GM23338 (cell line): ENCODE measurements around the gene KIAA1191. TPM values are rescaled to one million over a fixed set of nuclear protein-coding genes. Genes with fewer than 3 reads are reported as not detected.

Experiments
- ATAC-seq: fragments of 200-7000 bp; cut with Tn5 transposase; 3 replicates; pipeline ENCODE4 v1.9.1; 2020
- DNase-seq: peaks from one replicate; pipeline ENCODE4 v3.0.0-alpha.2; 2015; ENCODE audit warnings: low spot score
- H2AFZ ChIP-seq: fragments of 200-600 bp; sonication (generic); 2 replicates; pipeline ENCODE4 v1.8.0; 2016; ENCODE audit warnings: antibody characterized with exemption, mild to moderate bottlenecking, moderate library complexity
- H3F3A ChIP-seq: fragments of 200-600 bp; sonication (generic); replicated peaks from 2 replicates; pipeline ENCODE4 v1.8.0; 2017; ENCODE audit warnings: antibody characterized with exemption, mixed run types, low read depth
- H3K27ac ChIP-seq: fragments of 200-600 bp; sonication (generic); 2 replicates; pipeline ENCODE4 v1.6.1; 2016; ENCODE audit warnings: low read depth
- H3K27me3 ChIP-seq: fragments of 200-600 bp; sonication (generic); 2 replicates; pipeline ENCODE4 v1.8.0; 2016; ENCODE audit warnings: mild to moderate bottlenecking, mixed run types, moderate library complexity; ENCODE audit not compliant: insufficient read depth
- H3K36me3 ChIP-seq: fragments of 200-600 bp; sonication (generic); 2 replicates; pipeline ENCODE4 v1.8.0; 2016; ENCODE audit warnings: mild to moderate bottlenecking; ENCODE audit not compliant: insufficient read depth
- H3K4me1 ChIP-seq: fragments of 200-600 bp; sonication (generic); 2 replicates; pipeline ENCODE4 v1.8.0; 2016; ENCODE audit warnings: mild to moderate bottlenecking, moderate library complexity; ENCODE audit not compliant: insufficient read depth
- H3K4me2 ChIP-seq: fragments of 200-600 bp; sonication (generic); 2 replicates; pipeline ENCODE4 v1.7.1; 2017; ENCODE audit warnings: mixed run types
- H3K4me3 ChIP-seq: fragments of 200-600 bp; sonication (generic); 2 replicates; pipeline ENCODE4 v1.6.1; 2016; ENCODE audit warnings: mixed run types
- H3K79me2 ChIP-seq: fragments of 200-600 bp; sonication (generic); replicated peaks from 2 replicates; pipeline ENCODE4 v1.8.0; 2017; ENCODE audit warnings: mild to moderate bottlenecking; ENCODE audit not compliant: insufficient read depth
- H3K9me2 ChIP-seq: fragments of 200-600 bp; sonication (generic); 2 replicates; pipeline ENCODE4 v1.8.0; 2017; ENCODE audit not compliant: insufficient read depth
- H4K20me1 ChIP-seq: fragments of 200-600 bp; sonication (generic); replicated peaks from 2 replicates; pipeline ENCODE4 v1.8.0; 2017; ENCODE audit warnings: mild to moderate bottlenecking; ENCODE audit not compliant: insufficient read depth
- H3K27ac Mint-ChIP-seq: 2 replicates; pipeline ENCODE4 v1.8.0; 2020; ENCODE audit warnings: inconsistent platforms, mild to moderate bottlenecking, moderate library complexity, mixed read lengths
- H3K27me3 Mint-ChIP-seq: 3 replicates; pipeline ENCODE4 v1.8.0; 2022; ENCODE audit warnings: low read depth, mild to moderate bottlenecking, moderate library complexity, mixed read lengths, inconsistent platforms; ENCODE audit not compliant: insufficient read depth, poor library complexity
- H3K36me3 Mint-ChIP-seq: 3 replicates; pipeline ENCODE4 v1.8.0; 2021; ENCODE audit warnings: low read depth, mild to moderate bottlenecking, inconsistent platforms, moderate library complexity, mixed read lengths
- H3K4me1 Mint-ChIP-seq: 3 replicates; pipeline ENCODE4 v1.8.0; 2020; ENCODE audit warnings: mild to moderate bottlenecking, inconsistent platforms, mixed read lengths
- H3K4me3 Mint-ChIP-seq: 3 replicates; pipeline ENCODE4 v1.8.0; 2021; ENCODE audit warnings: moderate library complexity, mild to moderate bottlenecking, inconsistent platforms, mixed read lengths
- H3K9me3 Mint-ChIP-seq: 3 replicates; pipeline ENCODE4 v1.8.0; 2020; ENCODE audit warnings: moderate library complexity, mild to moderate bottlenecking, inconsistent platforms, mixed read lengths
- EZH2 ChIP-seq: fragments of 200-600 bp; sonication (generic); IDR thresholded peaks from one replicate; pipeline ENCODE4 v1.8.0; 2017; ENCODE audit warnings: antibody characterized with exemption, mild to moderate bottlenecking, low read depth; ENCODE audit not compliant: unreplicated experiment
- JUNB ChIP-seq: IDR thresholded peaks from one replicate; pipeline ENCODE4 v1.6.1; 2016; ENCODE audit warnings: antibody characterized with exemption; ENCODE audit not compliant: unreplicated experiment
- NANOG ChIP-seq: IDR thresholded peaks from 2 replicates; pipeline ENCODE4 v1.6.1; 2016; ENCODE audit warnings: antibody characterized with exemption, borderline replicate concordance
- STAT1 ChIP-seq: IDR thresholded peaks from one replicate; pipeline ENCODE4 v1.6.1; 2016; ENCODE audit warnings: antibody characterized with exemption; ENCODE audit not compliant: unreplicated experiment
- ZNF114 ChIP-seq: fragments of 250-450 bp; sonication (Bioruptor Pico); IDR thresholded peaks from 2 replicates; pipeline ENCODE4 v1.5.0; 2020; ENCODE audit warnings: mild to moderate bottlenecking, moderate library complexity
- ZNF331 ChIP-seq: fragments of 250-450 bp; sonication (Bioruptor Pico); IDR thresholded peaks from 2 replicates; pipeline ENCODE4 v1.5.0; 2020; ENCODE audit warnings: low read depth, mild to moderate bottlenecking, moderate library complexity
- polyA plus RNA-seq: library from polyadenylated mRNA; unstranded; fragments of >200 nt; fragmentation: Nextera tagmentation; extraction: Ambion mirVana; gene quantifications from 2 replicates; pipeline ENCODE4 v1.2.1, GENCODE V29; 2016
- total RNA-seq: library from RNA; depleted of rRNA; stranded (reverse); fragments of >200 nt; shearing (Covaris generic); gene quantifications from 2 replicates; pipeline ENCODE4 v1.2.3, GENCODE V29; 2014
- TF ChIP-seq, protein P1 (sequence below): IDR thresholded peaks from one replicate; pipeline ENCODE4 v1.6.1; 2018; ENCODE audit warnings: antibody characterized with exemption; ENCODE audit not compliant: unreplicated experiment
- TF ChIP-seq, protein P2 (sequence below), 2 experiments: fragments of 200-600 bp in 1 of 2; sonication (generic) in 1 of 2; conservative IDR thresholded peaks; 2 replicates each; pipeline versions ENCODE4 v1.5.1 to v1.6.1; 2016 to 2017; ENCODE audit warnings: antibody characterized with exemption in 2 of 2, low read depth in 2 of 2, mild to moderate bottlenecking in 2 of 2, moderate library complexity in 1 of 2
- TF ChIP-seq, protein P3 (sequence below): fragments of 250-450 bp; sonication (Bioruptor Pico); IDR thresholded peaks from 2 replicates; pipeline ENCODE4 v1.5.0; 2020; ENCODE audit warnings: mild to moderate bottlenecking, moderate library complexity
- TF ChIP-seq, protein P4 (sequence below): IDR thresholded peaks from 2 replicates; pipeline ENCODE4 v1.6.1; 2016; ENCODE audit warnings: antibody characterized with exemption

KIAA1191 gene
- total and polyA plus RNA-seq, 2 experiments from 2014 or later = 52.3 to 87.2 TPM

DNA sequence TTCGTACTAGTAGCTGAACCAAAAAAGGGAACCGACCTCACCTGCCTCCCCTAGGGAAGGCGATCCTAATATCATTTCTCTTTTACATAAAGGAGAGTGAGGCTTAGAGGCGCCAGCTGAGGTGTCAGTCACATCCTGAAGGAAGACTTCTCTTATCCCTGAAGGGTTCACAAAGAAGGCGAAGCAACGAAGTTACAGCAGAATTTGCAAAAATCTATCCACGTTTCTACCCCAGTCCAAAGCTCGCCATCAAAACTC is 598 bp upstream of the KIAA1191 start:
- no peak overlapping the region for H3K27ac ChIP-seq
- H3K79me2 ChIP-seq = peaks cover 40% of the 10 kb centered on the region
- peaks cover 10% of the 10 kb centered on the region; the same call in 1 of the 2 replicates for H3K36me3 ChIP-seq
- Mint-ChIP-seq H3K4me1 (peaks cover 9% of the 10 kb centered on the region), H3K27me3 (peaks cover 40% of the 10 kb centered on the region), H3K36me3 (peaks cover 26% of the 10 kb centered on the region), H3K4me3 (peak overlapping the region; percentile 99), H3K9me3 (no peaks in the 10 kb centered on the region), H3K27ac (no peak overlapping the region)
- DNase-seq (no peak), ATAC-seq (no peak)
- peak overlapping the region; percentile 94 for H3K4me2 ChIP-seq
- no peaks in the 10 kb centered on the region for H3F3A ChIP-seq
- H3K27me3 ChIP-seq = peaks cover 50% of the 10 kb centered on the region
- no peaks in the 10 kb centered on the region for H3K9me2 ChIP-seq
- peak overlapping the region; percentile 99 for H2AFZ ChIP-seq
- TF ChIP-seq JUNB (no peak), ZNF331 (CRISPR knock-in tag) (no peak), EZH2 (no peak), ZNF114 (CRISPR knock-in tag) (no peak)
- peaks cover 17% of the 10 kb centered on the region for H4K20me1 ChIP-seq
- peak overlapping the region; percentile 99 for H3K4me3 ChIP-seq
- H3K4me1 ChIP-seq = peaks cover 3% of the 10 kb centered on the region; the same call in 1 of the 2 replicates

DNA sequence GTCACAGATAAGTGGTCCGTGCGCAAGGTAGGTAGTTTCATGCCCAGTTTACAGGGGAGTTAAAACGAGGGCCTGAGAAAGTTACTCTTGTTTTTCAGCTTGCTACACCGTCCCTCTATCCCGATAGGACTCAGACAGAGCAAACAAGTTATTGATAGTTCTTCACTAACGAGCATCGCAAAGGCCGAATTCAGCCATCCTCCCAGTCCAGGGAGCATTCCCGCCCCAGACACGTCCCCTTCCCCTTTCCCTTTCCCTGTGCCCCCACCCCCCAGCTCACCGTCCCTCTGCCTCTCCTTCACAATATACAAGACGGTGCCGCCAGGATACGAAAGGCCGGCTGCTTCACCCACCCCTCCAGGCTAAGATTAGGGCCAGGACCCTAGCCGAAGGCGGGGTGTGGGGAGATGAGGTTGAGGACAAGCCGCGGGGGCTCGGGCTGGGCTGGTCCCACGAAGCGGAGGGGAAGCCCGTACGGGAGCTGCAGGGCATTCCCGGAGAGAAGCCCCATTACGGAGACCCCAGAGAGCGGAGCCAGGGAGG is 599 bp downstream of the KIAA1191 start:
- Histone ChIP-seq H3K36me3 (peaks cover 10% of the 10 kb centered on the region; the same call in 1 of the 2 replicates), H3K27me3 (peaks cover 38% of the 10 kb centered on the region), H3K4me2 (peak overlapping the region; percentile 94), H3F3A (no peaks in the 10 kb centered on the region), H3K9me2 (no peaks in the 10 kb centered on the region), H3K79me2 (peaks cover 52% of the 10 kb centered on the region), H3K4me3 (peak overlapping the region; percentile 99), H4K20me1 (peaks cover 21% of the 10 kb centered on the region), H3K4me1 (no peaks in the 10 kb centered on the region; the same call in 1 of the 2 replicates), H3K27ac (peak overlapping the region; percentile 91), H2AFZ (peak overlapping the region; percentile 99)
- peaks cover 29% of the 10 kb centered on the region for H3K36me3 Mint-ChIP-seq
- H3K4me1 Mint-ChIP-seq = peaks cover 6% of the 10 kb centered on the region
- H3K27me3 Mint-ChIP-seq = peaks cover 32% of the 10 kb centered on the region
- peak overlapping the region; percentile 99 for H3K4me3 Mint-ChIP-seq
- peak; percentile 26 for ATAC-seq
- H3K9me3 Mint-ChIP-seq = no peaks in the 10 kb centered on the region
- peak overlapping the region; percentile 86; the same call in 1 of the 2 replicates for H3K27ac Mint-ChIP-seq
- DNase-seq = peak; percentile 59
- TF ChIP-seq, protein P1, sequence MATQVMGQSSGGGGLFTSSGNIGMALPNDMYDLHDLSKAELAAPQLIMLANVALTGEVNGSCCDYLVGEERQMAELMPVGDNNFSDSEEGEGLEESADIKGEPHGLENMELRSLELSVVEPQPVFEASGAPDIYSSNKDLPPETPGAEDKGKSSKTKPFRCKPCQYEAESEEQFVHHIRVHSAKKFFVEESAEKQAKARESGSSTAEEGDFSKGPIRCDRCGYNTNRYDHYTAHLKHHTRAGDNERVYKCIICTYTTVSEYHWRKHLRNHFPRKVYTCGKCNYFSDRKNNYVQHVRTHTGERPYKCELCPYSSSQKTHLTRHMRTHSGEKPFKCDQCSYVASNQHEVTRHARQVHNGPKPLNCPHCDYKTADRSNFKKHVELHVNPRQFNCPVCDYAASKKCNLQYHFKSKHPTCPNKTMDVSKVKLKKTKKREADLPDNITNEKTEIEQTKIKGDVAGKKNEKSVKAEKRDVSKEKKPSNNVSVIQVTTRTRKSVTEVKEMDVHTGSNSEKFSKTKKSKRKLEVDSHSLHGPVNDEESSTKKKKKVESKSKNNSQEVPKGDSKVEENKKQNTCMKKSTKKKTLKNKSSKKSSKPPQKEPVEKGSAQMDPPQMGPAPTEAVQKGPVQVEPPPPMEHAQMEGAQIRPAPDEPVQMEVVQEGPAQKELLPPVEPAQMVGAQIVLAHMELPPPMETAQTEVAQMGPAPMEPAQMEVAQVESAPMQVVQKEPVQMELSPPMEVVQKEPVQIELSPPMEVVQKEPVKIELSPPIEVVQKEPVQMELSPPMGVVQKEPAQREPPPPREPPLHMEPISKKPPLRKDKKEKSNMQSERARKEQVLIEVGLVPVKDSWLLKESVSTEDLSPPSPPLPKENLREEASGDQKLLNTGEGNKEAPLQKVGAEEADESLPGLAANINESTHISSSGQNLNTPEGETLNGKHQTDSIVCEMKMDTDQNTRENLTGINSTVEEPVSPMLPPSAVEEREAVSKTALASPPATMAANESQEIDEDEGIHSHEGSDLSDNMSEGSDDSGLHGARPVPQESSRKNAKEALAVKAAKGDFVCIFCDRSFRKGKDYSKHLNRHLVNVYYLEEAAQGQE = no peak
- TF ChIP-seq, protein P2, sequence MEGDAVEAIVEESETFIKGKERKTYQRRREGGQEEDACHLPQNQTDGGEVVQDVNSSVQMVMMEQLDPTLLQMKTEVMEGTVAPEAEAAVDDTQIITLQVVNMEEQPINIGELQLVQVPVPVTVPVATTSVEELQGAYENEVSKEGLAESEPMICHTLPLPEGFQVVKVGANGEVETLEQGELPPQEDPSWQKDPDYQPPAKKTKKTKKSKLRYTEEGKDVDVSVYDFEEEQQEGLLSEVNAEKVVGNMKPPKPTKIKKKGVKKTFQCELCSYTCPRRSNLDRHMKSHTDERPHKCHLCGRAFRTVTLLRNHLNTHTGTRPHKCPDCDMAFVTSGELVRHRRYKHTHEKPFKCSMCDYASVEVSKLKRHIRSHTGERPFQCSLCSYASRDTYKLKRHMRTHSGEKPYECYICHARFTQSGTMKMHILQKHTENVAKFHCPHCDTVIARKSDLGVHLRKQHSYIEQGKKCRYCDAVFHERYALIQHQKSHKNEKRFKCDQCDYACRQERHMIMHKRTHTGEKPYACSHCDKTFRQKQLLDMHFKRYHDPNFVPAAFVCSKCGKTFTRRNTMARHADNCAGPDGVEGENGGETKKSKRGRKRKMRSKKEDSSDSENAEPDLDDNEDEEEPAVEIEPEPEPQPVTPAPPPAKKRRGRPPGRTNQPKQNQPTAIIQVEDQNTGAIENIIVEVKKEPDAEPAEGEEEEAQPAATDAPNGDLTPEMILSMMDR (conservative IDR thresholded peaks at IDR 0.05; ENCODE audit: low read depth in 2 of 2) = no peak
- TF ChIP-seq, protein P3, sequence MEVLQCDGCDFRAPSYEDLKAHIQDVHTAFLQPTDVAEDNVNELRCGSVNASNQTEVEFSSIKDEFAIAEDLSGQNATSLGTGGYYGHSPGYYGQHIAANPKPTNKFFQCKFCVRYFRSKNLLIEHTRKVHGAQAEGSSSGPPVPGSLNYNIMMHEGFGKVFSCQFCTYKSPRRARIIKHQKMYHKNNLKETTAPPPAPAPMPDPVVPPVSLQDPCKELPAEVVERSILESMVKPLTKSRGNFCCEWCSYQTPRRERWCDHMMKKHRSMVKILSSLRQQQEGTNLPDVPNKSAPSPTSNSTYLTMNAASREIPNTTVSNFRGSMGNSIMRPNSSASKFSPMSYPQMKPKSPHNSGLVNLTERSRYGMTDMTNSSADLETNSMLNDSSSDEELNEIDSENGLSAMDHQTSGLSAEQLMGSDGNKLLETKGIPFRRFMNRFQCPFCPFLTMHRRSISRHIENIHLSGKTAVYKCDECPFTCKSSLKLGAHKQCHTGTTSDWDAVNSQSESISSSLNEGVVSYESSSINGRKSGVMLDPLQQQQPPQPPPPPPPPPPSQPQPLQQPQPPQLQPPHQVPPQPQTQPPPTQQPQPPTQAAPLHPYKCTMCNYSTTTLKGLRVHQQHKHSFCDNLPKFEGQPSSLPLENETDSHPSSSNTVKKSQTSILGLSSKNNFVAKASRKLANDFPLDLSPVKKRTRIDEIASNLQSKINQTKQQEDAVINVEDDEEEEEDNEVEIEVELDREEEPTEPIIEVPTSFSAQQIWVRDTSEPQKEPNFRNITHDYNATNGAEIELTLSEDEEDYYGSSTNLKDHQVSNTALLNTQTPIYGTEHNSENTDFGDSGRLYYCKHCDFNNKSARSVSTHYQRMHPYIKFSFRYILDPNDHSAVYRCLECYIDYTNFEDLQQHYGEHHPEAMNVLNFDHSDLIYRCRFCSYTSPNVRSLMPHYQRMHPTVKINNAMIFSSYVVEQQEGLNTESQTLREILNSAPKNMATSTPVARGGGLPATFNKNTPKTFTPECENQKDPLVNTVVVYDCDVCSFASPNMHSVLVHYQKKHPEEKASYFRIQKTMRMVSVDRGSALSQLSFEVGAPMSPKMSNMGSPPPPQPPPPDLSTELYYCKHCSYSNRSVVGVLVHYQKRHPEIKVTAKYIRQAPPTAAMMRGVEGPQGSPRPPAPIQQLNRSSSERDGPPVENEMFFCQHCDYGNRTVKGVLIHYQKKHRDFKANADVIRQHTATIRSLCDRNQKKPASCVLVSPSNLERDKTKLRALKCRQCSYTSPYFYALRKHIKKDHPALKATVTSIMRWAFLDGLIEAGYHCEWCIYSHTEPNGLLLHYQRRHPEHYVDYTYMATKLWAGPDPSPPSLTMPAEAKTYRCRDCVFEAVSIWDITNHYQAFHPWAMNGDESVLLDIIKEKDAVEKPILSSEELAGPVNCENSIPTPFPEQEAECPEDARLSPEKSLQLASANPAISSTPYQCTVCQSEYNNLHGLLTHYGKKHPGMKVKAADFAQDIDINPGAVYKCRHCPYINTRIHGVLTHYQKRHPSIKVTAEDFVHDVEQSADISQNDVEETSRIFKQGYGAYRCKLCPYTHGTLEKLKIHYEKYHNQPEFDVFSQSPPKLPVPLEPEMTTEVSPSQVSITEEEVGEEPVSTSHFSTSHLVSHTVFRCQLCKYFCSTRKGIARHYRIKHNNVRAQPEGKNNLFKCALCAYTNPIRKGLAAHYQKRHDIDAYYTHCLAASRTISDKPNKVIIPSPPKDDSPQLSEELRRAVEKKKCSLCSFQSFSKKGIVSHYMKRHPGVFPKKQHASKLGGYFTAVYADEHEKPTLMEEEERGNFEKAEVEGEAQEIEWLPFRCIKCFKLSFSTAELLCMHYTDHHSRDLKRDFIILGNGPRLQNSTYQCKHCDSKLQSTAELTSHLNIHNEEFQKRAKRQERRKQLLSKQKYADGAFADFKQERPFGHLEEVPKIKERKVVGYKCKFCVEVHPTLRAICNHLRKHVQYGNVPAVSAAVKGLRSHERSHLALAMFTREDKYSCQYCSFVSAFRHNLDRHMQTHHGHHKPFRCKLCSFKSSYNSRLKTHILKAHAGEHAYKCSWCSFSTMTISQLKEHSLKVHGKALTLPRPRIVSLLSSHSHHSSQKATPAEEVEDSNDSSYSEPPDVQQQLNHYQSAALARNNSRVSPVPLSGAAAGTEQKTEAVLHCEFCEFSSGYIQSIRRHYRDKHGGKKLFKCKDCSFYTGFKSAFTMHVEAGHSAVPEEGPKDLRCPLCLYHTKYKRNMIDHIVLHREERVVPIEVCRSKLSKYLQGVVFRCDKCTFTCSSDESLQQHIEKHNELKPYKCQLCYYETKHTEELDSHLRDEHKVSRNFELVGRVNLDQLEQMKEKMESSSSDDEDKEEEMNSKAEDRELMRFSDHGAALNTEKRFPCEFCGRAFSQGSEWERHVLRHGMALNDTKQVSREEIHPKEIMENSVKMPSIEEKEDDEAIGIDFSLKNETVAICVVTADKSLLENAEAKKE (CRISPR knock-in tag) = no peak
- TF ChIP-seq NANOG (no peak), STAT1 (no peak)
- TF ChIP-seq, protein P4, sequence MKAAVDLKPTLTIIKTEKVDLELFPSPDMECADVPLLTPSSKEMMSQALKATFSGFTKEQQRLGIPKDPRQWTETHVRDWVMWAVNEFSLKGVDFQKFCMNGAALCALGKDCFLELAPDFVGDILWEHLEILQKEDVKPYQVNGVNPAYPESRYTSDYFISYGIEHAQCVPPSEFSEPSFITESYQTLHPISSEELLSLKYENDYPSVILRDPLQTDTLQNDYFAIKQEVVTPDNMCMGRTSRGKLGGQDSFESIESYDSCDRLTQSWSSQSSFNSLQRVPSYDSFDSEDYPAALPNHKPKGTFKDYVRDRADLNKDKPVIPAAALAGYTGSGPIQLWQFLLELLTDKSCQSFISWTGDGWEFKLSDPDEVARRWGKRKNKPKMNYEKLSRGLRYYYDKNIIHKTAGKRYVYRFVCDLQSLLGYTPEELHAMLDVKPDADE = no peak
